ENCODE measurements around the gene A3GALT2. TPM values are rescaled to one million over a fixed set of nuclear protein-coding genes. Genes with fewer than 3 reads are reported as not detected.

The A3GALT2 gene
- total RNA-seq, 1 donor from 2014 or later, result 0.35 TPM

DNA sequence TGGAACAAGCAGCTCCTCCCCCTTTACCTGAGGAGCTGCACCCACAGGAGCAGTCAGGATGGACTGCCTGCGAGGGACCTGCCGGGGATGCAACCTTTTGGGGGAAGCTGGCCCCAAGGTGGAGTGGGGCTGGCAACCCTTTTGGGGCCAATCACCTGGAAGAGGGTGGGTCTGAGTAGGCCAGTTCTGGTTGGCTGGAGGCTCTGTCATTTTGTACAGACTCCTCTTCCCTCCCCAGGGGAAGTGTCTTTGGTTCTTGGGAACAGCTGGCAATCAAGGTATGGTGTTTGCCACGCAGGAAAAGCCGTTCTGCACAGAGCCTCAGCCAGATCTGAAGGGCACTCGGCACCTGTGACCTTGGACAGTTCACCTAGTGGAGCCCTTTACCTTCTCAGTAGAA, 280 bp upstream of the A3GALT2 start:
- Mint-ChIP-seq H3K36me3 (ENCODE audit: unreplicated experiment) (peaks cover 35% of the 10 kb centered on the region), H3K9me3 (ENCODE audit: unreplicated experiment) (no peaks in the 10 kb centered on the region), H3K4me3 (ENCODE audit: unreplicated experiment) (no peak overlapping the region), H3K27me3 (ENCODE audit: unreplicated experiment) (no peaks in the 10 kb centered on the region), H3K4me1 (ENCODE audit: unreplicated experiment) (peaks cover 15% of the 10 kb centered on the region), H3K27ac (ENCODE audit: unreplicated experiment) (no peak overlapping the region)
- no peak for DNase-seq (ENCODE audit: extremely low spot score, unreplicated experiment)
- TF ChIP-seq, protein P1, sequence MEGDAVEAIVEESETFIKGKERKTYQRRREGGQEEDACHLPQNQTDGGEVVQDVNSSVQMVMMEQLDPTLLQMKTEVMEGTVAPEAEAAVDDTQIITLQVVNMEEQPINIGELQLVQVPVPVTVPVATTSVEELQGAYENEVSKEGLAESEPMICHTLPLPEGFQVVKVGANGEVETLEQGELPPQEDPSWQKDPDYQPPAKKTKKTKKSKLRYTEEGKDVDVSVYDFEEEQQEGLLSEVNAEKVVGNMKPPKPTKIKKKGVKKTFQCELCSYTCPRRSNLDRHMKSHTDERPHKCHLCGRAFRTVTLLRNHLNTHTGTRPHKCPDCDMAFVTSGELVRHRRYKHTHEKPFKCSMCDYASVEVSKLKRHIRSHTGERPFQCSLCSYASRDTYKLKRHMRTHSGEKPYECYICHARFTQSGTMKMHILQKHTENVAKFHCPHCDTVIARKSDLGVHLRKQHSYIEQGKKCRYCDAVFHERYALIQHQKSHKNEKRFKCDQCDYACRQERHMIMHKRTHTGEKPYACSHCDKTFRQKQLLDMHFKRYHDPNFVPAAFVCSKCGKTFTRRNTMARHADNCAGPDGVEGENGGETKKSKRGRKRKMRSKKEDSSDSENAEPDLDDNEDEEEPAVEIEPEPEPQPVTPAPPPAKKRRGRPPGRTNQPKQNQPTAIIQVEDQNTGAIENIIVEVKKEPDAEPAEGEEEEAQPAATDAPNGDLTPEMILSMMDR (IDR thresholded peaks at IDR 0.05), result no peak

DNA sequence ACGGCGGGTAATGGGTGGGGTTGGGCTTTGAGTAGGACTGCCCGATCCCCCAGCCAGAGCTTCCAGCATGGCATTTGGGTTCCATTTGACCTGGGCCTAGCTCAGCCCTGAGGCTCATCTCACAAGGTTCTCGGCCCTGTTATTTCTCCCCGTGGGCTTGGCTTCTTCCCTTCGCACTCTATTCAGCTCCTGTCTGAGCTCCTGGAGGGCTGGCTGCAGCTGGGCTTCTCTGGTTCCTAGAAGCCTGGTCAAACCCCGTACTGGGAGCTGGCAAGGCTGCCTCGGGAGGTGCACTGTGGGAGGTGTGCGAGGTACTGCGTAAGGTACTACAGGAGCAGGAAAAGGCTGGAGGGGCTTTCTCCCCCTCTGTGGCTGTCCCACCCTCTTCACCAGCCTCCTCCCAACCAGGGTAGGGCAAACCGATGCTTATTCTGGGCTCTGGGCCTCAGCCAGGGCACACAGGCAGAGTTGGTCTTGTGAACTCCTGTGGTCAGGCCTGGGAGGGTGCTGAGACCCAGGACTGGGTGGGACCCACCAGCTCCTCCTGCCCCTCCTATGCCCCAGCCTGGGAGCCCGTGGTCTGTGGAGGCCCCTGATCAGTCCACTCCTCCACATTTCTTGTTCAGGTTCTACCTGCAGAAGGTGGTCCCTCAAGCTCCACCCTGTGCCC, 814 bp downstream of the A3GALT2 start:
- Mint-ChIP-seq H3K27ac (ENCODE audit: unreplicated experiment) (no peak overlapping the region), H3K36me3 (ENCODE audit: unreplicated experiment) (peaks cover 24% of the 10 kb centered on the region), H3K9me3 (ENCODE audit: unreplicated experiment) (no peaks in the 10 kb centered on the region), H3K4me1 (ENCODE audit: unreplicated experiment) (peaks cover 22% of the 10 kb centered on the region), H3K27me3 (ENCODE audit: unreplicated experiment) (no peaks in the 10 kb centered on the region), H3K4me3 (ENCODE audit: unreplicated experiment) (no peak overlapping the region)
- TF ChIP-seq, protein P1 (IDR thresholded peaks at IDR 0.05), result no peak
- DNase-seq (ENCODE audit: extremely low spot score, unreplicated experiment), result no peak

DNA sequence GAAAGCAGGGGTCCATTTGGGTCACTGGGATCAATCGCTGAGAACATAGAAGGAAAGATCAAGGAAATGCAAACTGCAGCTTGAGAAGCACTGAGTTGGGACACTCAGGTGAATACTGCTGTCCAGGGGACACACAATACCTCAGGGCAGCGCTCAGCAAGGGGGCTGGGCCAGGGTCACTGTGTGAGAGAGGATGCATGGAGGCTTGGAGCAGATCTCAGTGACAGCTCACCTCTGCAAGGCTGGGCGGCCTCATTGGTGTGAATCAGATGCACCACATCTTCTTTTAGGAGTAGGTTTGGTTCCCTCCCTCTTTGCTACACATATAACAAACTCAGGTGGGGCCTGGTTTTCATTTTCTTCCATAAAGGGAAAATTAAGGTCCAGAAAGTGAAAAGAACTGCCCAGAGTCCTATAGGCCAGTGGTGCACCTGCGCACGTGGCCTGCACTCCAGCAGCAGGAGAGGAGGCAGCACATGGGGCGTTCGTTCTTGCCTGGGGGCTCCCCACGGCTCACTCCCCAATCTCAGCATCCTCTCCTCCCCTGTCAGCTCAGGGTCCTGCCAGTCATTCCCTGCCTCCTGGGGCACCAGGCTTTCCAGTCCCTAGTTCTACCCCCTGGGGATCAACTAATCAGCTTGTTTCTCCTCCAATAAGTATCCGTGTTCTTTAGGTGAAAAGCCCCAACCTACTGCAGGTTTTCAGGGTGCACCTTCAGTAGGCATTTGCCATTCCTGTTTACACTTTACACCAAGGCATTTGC, 1.5 kb downstream of the A3GALT2 start:
- no peak for DNase-seq (ENCODE audit: extremely low spot score, unreplicated experiment)
- Mint-ChIP-seq H3K4me1 (ENCODE audit: unreplicated experiment) (peaks cover 22% of the 10 kb centered on the region), H3K36me3 (ENCODE audit: unreplicated experiment) (peaks cover 19% of the 10 kb centered on the region), H3K9me3 (ENCODE audit: unreplicated experiment) (no peaks in the 10 kb centered on the region), H3K4me3 (ENCODE audit: unreplicated experiment) (no peak overlapping the region), H3K27me3 (ENCODE audit: unreplicated experiment) (no peaks in the 10 kb centered on the region), H3K27ac (ENCODE audit: unreplicated experiment) (no peak overlapping the region)
- TF ChIP-seq, protein P1 (IDR thresholded peaks at IDR 0.05), result no peak

DNA sequence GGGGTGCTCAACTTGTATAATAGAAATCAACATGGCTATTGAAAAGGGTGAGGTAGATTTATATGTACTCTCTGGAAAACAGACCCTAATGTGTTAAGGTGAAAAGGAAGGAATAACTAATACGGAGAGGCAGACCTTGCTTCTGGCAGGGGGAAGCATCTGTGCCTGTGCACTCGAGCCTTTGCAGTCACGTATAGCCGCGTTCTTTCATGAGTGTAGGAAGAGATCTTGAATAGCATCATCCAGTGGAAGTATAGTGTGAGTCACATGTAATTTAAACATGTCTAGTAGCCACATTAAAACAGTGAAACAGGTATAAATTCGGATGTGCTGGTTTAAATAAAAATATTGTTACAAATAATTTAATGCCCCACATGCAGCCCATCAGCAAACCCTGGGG, 3.0 kb downstream of the A3GALT2 start:
- Mint-ChIP-seq H3K9me3 (ENCODE audit: unreplicated experiment) (no peaks in the 10 kb centered on the region), H3K4me3 (ENCODE audit: unreplicated experiment) (no peak overlapping the region), H3K4me1 (ENCODE audit: unreplicated experiment) (peaks cover 22% of the 10 kb centered on the region), H3K27me3 (ENCODE audit: unreplicated experiment) (no peaks in the 10 kb centered on the region), H3K27ac (ENCODE audit: unreplicated experiment) (no peak overlapping the region), H3K36me3 (ENCODE audit: unreplicated experiment) (peaks cover 8% of the 10 kb centered on the region)
- no peak for DNase-seq (ENCODE audit: extremely low spot score, unreplicated experiment)
- TF ChIP-seq, protein P1 (IDR thresholded peaks at IDR 0.05), result no peak

DNA sequence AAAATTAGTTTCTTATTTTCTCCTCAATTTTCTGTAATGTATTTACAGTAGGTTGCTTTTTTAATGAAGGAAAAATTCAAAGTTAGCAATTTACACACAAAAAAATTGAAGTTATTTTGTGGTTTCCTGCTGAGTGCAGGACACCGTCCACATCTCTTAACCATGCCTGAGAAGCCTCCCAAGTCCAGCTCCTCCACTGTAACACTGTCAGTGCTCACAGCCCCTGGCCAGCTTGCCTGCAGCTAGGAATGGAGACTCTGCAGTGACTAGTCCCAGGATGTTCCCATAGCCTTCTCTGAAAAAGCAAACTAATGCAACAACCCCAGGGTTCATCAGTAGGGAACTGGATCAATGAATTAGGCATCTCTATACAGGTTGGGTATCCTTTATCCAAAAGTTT, 3.5 kb downstream of the A3GALT2 start:
- H3K9me3 Mint-ChIP-seq (ENCODE audit: unreplicated experiment), result no peaks in the 10 kb centered on the region

More for the DNA sequence above, 3.5 kb downstream of the A3GALT2 start:
- no peak overlapping the region for H3K4me3 Mint-ChIP-seq (ENCODE audit: unreplicated experiment)
- TF ChIP-seq, protein P1 (IDR thresholded peaks at IDR 0.05), result no peak
- H3K4me1 Mint-ChIP-seq (ENCODE audit: unreplicated experiment), result peaks cover 22% of the 10 kb centered on the region
- no peaks in the 10 kb centered on the region for H3K27me3 Mint-ChIP-seq (ENCODE audit: unreplicated experiment)
- no peak for DNase-seq (ENCODE audit: extremely low spot score, unreplicated experiment)
- peaks cover 7% of the 10 kb centered on the region for H3K36me3 Mint-ChIP-seq (ENCODE audit: unreplicated experiment)
- H3K27ac Mint-ChIP-seq (ENCODE audit: unreplicated experiment), result no peak overlapping the region

Data from osteocyte (in vitro differentiated cells).